Prostate gland (tissue), 2 donors: Measurements from ENCODE around the gene RPS6KA2.
"Not testable (repeated sequence)": the region's sequence is repeated elsewhere in the genome, so short reads cannot be mapped to it uniquely, and the experiment has no call there.

Experiments
- CTCF ChIP-seq, 4 experiments: fragments of 200-600 bp in 2 of 4; fragments of 450-650 bp in 2 of 4; sonication (generic) in 2 of 4; IDR thresholded peaks; 1 replicate in 3 of 4; 2 replicates in 1 of 4; pipeline ENCODE4 v1.5.1; 2016 to 2019; ENCODE audit warnings: antibody characterized with exemption in 4 of 4, mild to moderate bottlenecking in 2 of 4, moderate library complexity in 2 of 4
- POLR2A ChIP-seq: fragments of 450-650 bp; IDR thresholded peaks from one replicate; pipeline ENCODE4 v1.6.1; 2016; ENCODE audit warnings: antibody characterized with exemption, mild to moderate bottlenecking

GRCh38 chr6:166539011-166539385 is 88.1 kb downstream of the RPS6KA2 start:
- TF ChIP-seq POLR2A; CTCF (IDR thresholded peaks at IDR 0.05): not testable (repeated sequence)
